Measurements from ENCODE around the gene GNL3. TPM values are rescaled to one million over a fixed set of nuclear protein-coding genes. Genes with fewer than 3 reads are reported as not detected.

The GNL3 gene
- total and polyA plus RNA-seq, 8 donors: 22.4 to 65.6 (median 51.0) TPM

DNA sequence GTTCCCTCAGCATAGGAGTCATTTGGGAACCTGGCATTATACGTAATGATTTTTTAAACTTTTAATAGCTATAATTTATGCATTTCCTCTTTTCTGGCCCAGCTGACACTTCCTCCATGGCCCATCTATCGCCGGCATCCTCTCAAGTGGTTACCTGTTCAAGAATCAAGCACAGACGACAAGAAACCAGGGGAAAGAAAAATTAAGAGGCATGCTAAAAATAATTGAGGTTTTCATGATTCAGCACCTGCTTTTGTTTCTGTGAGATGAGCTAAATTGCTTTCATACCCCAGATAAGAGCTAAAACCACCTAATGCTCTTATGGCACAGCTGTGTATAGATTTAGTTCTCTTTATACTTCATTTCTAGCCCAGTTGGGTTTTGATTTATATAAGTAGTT lies 21.8 kb downstream of the GNL3 start:
- TF ChIP-seq, protein P1, sequence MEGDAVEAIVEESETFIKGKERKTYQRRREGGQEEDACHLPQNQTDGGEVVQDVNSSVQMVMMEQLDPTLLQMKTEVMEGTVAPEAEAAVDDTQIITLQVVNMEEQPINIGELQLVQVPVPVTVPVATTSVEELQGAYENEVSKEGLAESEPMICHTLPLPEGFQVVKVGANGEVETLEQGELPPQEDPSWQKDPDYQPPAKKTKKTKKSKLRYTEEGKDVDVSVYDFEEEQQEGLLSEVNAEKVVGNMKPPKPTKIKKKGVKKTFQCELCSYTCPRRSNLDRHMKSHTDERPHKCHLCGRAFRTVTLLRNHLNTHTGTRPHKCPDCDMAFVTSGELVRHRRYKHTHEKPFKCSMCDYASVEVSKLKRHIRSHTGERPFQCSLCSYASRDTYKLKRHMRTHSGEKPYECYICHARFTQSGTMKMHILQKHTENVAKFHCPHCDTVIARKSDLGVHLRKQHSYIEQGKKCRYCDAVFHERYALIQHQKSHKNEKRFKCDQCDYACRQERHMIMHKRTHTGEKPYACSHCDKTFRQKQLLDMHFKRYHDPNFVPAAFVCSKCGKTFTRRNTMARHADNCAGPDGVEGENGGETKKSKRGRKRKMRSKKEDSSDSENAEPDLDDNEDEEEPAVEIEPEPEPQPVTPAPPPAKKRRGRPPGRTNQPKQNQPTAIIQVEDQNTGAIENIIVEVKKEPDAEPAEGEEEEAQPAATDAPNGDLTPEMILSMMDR (IDR thresholded peaks at IDR 0.05): no peak
- peaks cover 0 to 16% (median 0%) of the 10 kb centered on the region in 3 donors for H3K36me3 ChIP-seq
- ATAC-seq (no peak), DNase-seq (no peak), FAIRE-seq (no peak)
- intact Hi-C loops (cut with DNase I): no loop called here
- H3K27me3 ChIP-seq: no peaks in the 10 kb centered on the region
- no peaks in the 10 kb centered on the region for H3K9me3 ChIP-seq
- WGBS, 2 donors: 79 to 88% methylated on average over 4 of the region's 4 CpGs
- peaks cover 11 to 23% (median 15%) of the 10 kb centered on the region in 3 donors for H3K4me1 ChIP-seq
- H3K4me3 ChIP-seq: peak overlapping the region in 3 of 4 donors; percentile 67 to 98 (median 98)
- H3K27ac ChIP-seq: no peak overlapping the region

DNA sequence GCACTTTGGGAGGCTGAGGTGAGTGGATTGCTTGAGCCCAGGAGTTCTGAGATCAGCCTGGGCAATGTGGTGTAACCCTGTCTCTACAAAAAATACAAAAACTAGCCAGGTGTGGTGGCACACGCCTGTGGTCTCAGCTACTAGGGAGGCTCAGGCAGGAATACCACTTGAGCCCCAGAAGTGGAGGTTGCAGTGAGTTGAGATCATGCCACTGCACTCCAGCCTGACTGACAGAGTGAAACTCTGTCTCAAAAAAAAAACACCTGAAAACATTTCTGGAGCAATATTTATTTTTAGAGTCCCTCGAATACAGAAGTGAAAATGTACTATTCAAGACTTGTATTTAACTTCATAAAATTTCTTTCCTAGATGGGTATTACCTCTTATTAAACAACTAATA lies 24.7 kb downstream of the GNL3 start:
- FAIRE-seq: no peak
- ATAC-seq: no peak
- H3K4me1 ChIP-seq: peaks cover 11 to 15% (median 14%) of the 10 kb centered on the region in 3 donors
- no peaks in the 10 kb centered on the region for H3K27me3 ChIP-seq
- H3K36me3 ChIP-seq: peaks cover 0 to 16% (median 0%) of the 10 kb centered on the region in 3 donors
- TF ChIP-seq, protein P1 (IDR thresholded peaks at IDR 0.05): no peak
- no peak overlapping the region for H3K4me3 ChIP-seq
- 74 to 83% methylated on average over 2 of the region's 2 CpGs for WGBS, 2 donors
- DNase-seq: no peak
- no peak overlapping the region for H3K27ac ChIP-seq
- H3K9me3 ChIP-seq: no peaks in the 10 kb centered on the region
- intact Hi-C loops (cut with DNase I): no loop called here

DNA sequence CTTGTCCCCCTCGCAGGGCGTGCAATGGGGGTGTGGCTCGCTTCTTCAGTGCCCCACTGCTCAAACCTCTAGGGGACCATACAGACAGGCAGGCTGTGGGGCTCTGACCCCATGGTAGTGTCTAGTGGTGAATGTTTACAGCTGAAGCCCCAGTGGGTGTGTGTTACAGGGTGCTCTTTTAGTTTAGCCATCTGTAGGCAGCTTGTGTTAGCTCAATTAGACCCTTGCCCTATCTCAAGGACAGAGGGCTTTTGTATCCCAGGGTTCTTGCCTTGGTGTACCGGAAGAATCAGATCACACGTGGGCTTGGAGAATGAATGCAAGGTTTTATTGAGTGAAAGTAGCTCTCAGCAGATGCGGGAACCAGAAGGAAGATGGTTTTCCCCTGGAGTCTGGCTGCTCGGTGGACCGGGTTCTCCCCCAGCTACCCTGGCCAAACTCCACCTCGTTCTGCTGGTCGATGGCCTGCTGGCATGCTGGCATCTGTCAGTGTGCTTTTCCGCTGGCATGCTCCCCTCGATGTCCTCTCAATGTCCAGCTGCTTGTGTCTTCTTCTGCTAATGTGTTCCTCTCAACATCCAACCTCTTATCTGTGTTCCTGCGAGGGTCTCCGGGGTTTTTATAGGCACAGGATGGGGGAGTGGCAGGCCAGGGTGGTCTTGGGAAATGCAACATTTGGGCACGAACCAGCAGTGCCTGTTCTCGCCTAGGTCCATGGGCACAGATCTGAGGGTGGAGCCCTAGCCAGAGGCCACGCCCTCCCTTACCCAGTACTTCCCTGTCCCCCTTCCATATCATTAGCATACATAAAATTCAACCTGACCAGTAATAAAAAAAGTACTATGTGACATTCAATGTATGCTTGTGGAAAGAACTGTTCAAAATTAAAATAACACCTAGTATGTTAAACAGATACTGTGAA lies 26.7 kb downstream of the GNL3 start:
- intact Hi-C loops (cut with DNase I): no loop called here
- no peak overlapping the region for H3K4me3 ChIP-seq
- H3K4me1 ChIP-seq: peaks cover 6 to 8% (median 6%) of the 10 kb centered on the region in 3 donors
- no peak for ATAC-seq
- WGBS, 2 donors: 91 to 94% methylated on average over 17 of the region's 17 CpGs
- no peak for DNase-seq
- no peaks in the 10 kb centered on the region for H3K9me3 ChIP-seq
- H3K27ac ChIP-seq: no peak overlapping the region
- peaks cover 0 to 16% (median 0%) of the 10 kb centered on the region in 3 donors for H3K36me3 ChIP-seq
- TF ChIP-seq, protein P1 (IDR thresholded peaks at IDR 0.05): no peak
- H3K27me3 ChIP-seq: no peaks in the 10 kb centered on the region
- no peak for FAIRE-seq

DNA sequence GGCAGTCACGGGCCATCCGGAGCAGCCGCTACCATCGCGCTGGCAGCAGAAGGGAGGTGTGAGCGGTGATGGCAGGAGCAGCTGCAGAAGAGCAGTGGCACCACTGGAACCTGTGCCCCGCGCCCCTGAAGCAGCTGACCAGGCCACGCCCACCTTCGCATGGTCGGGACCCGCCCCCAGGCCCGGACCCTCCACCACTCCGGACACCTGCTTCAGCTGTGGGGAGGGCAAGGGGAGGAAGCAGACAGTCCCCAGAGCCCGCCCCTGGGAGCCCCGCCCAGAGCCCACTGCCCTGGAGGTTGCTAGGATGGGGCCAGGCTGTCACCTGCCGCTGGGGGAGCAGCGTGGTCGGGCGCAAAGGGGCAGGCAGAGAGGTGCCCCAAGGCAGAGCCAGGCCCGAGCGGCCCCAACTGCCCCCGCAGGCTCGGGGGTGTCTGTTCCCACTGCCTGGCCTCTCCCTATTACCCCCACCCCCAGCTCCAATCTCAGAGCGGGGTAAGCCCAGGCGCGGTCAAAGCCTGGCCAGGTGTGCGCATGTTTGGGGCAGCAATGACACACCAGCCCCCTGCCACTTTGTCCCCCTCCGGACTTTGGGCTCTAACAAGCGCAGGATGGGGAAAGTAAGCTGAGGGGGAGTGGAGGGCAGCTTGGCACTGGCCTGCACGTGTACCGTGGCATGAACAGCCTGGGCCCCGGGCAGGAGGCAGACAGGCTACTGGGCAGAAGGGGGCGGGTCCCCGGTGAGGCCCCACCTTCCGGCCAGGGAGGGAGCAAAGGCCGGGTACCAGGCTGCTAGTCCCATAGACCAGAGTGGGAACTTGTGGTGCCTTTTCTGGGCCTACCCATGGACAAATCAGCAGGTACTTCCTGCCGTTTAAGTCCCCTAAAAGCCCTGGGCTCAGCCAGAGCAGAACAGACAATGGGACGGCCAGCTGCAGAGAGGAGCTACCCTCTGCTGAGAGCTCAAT lies 28.8 kb downstream of the GNL3 start:
- peak in 3 of 6 donors; percentile 31 to 69 (median 35) for DNase-seq
- peak; percentile 28 to 96 (median 34) for ATAC-seq
- intact Hi-C loops (cut with DNase I): no loop called here
- TF ChIP-seq, protein P1 (IDR thresholded peaks at IDR 0.05): no peak
- Histone ChIP-seq H3K27ac (no peak overlapping the region), H3K4me1 (no peaks in the 10 kb centered on the region), H3K27me3 (no peaks in the 10 kb centered on the region), H3K4me3 (no peak overlapping the region), H3K36me3 (no peaks in the 10 kb centered on the region), H3K9me3 (no peaks in the 10 kb centered on the region)
- WGBS, 2 donors: 64 to 69% methylated on average over 35 to 39 of the region's 39 CpGs
- FAIRE-seq: no peak

Measured in pancreas (tissue), 10 donors.